CD4-positive, alpha-beta T cell treated with Interleukin-12 subunit alpha and Interleukin-12 subunit beta, for 1 hour (primary cell): Measurements from ENCODE around the gene ZSWIM1.

Experiments used
- DNase-seq: peaks from one replicate; pipeline ENCODE4 v3.0.0-alpha.2; 2020

The ZSWIM1 gene

GRCh38 chr20:45880988-45881788 is at the start of gene ZSWIM1:
ZSWIM1 (plus strand) TSS chr20:45881227; CDS start chr20:45882593, 1,366 bp downstream.
- peak; percentile 99 for DNase-seq

- no peak for DNase-seq
These were observed 48.4 kb upstream of the ZSWIM1 start for GRCh38 chr20:45832619-45833018.

GRCh38 chr20:45833030-45833882 is 47.8 kb upstream of the ZSWIM1 start, which contains the start of gene SNX21:
SNX21 (plus strand) TSS chr20:45833799; CDS start chr20:45833920, 121 bp downstream.
- DNase-seq: peak; percentile 15

GRCh38 chr20:45833883-45834796 is 46.9 kb upstream of the ZSWIM1 start:
- DNase-seq: peak; percentile 52

- DNase-seq: no peak
These were observed 46.2 kb upstream of the ZSWIM1 start for GRCh38 chr20:45834797-45835161.

- no peak for DNase-seq
These were observed 45.7 kb upstream of the ZSWIM1 start for GRCh38 chr20:45835329-45835765.

- DNase-seq: no peak
These were observed 45.2 kb upstream of the ZSWIM1 start for GRCh38 chr20:45835825-45836224.

GRCh38 chr20:45836841-45837240 is 44.2 kb upstream of the ZSWIM1 start:
- DNase-seq: no peak

GRCh38 chr20:45840700-45841198 is 40.3 kb upstream of the ZSWIM1 start:
- DNase-seq: no peak

GRCh38 chr20:45841407-45842129 is 39.5 kb upstream of the ZSWIM1 start:
- DNase-seq: no peak

GRCh38 chr20:45842169-45842812 is 38.7 kb upstream of the ZSWIM1 start:
- DNase-seq: no peak

GRCh38 chr20:45843506-45843905 is 37.5 kb upstream of the ZSWIM1 start:
- DNase-seq: no peak

GRCh38 chr20:45845452-45845851 is 35.6 kb upstream of the ZSWIM1 start:
- no peak for DNase-seq

- DNase-seq: no peak
These were observed 32.6 kb upstream of the ZSWIM1 start for GRCh38 chr20:45848421-45848820.

GRCh38 chr20:45848969-45849582 is 32.0 kb upstream of the ZSWIM1 start:
- no peak for DNase-seq

GRCh38 chr20:45850238-45850637 is 30.8 kb upstream of the ZSWIM1 start:
- no peak for DNase-seq

GRCh38 chr20:45850926-45851325 is 30.1 kb upstream of the ZSWIM1 start:
- no peak for DNase-seq

GRCh38 chr20:45851501-45851900 is 29.5 kb upstream of the ZSWIM1 start:
- DNase-seq: no peak

- DNase-seq: no peak
These were observed 28.7 kb upstream of the ZSWIM1 start for GRCh38 chr20:45852326-45852725.

- no peak for DNase-seq
These were observed 27.5 kb upstream of the ZSWIM1 start for GRCh38 chr20:45853484-45853883.
